Esophagus (tissue), 2 donors: ENCODE data around the gene MCAT. TPM values are rescaled to one million over a fixed set of nuclear protein-coding genes. Genes with fewer than 3 reads are reported as not detected.

Source experiments
- H3K27ac ChIP-seq, 2 donors: one replicate each; pipeline ENCODE4 v1.5.1; 2013; ENCODE audit warnings: low read depth in 2 of 2, mild to moderate bottlenecking in 2 of 2, inconsistent platforms in 1 of 2, low read length in 1 of 2, moderate library complexity in 1 of 2
- H3K27me3 ChIP-seq, 2 donors: one replicate each; pipeline ENCODE4 v1.6.1; 2013; ENCODE audit warnings: low read length in 2 of 2, control low read depth in 1 of 2, mild to moderate bottlenecking in 1 of 2; ENCODE audit not compliant: insufficient read depth in 2 of 2, control insufficient read depth in 1 of 2
- H3K36me3 ChIP-seq, 2 donors: one replicate each; pipeline ENCODE4 v1.6.1; 2013; ENCODE audit warnings: low read length in 1 of 2; ENCODE audit not compliant: control insufficient read depth in 2 of 2, insufficient read depth in 2 of 2
- H3K4me1 ChIP-seq, 2 donors: one replicate each; pipeline ENCODE4 v1.6.1; 2013; ENCODE audit warnings: low read length in 1 of 2; ENCODE audit not compliant: control insufficient read depth in 2 of 2, insufficient read depth in 2 of 2
- H3K4me3 ChIP-seq, 2 donors: one replicate each; pipeline ENCODE4 v1.5.1; 2013; ENCODE audit warnings: low read length in 2 of 2, mild to moderate bottlenecking in 2 of 2, low read depth in 1 of 2, moderate library complexity in 1 of 2
- H3K9me3 ChIP-seq, 2 donors: one replicate each; pipeline ENCODE4 v1.6.1; 2013; ENCODE audit warnings: mild to moderate bottlenecking in 2 of 2, low read depth in 1 of 2, low read length in 1 of 2, moderate library complexity in 1 of 2; ENCODE audit not compliant: control insufficient read depth in 2 of 2, insufficient read depth in 1 of 2
- WGBS, 2 donors: extraction: QIAGEN DNeasy Blood & Tissue Kit; methylation state at CpG; one replicate each; pipeline ENCODE4 v1.1.7; 2013; 5-methylcytosine and 5-hydroxymethylcytosine counted together
- polyA plus RNA-seq, 2 donors: library from polyadenylated mRNA; stranded (reverse); fragments of 200-250 nt; gene quantifications; one replicate each; pipeline ENCODE4 v1.2.3, GENCODE V29; 2013
- donor health status: healthy with polysubstance abuse.
- donor health status: Bipolar disorder and iron deficiency.

The MCAT gene
- polyA plus RNA-seq, 2 donors, result 10.2 to 16.6 TPM

GRCh38 chr22:43101306-43101705 lies 41.9 kb downstream of the MCAT start:
- peaks cover 0 to 5% of the 10 kb centered on the region in 2 donors for H3K4me1 ChIP-seq
- WGBS, 2 donors, result 73 to 79% methylated on average over 7 of the region's 7 CpGs
- peaks cover 6 to 8% of the 10 kb centered on the region in 2 donors for H3K9me3 ChIP-seq
- no peak overlapping the region for H3K27ac ChIP-seq
- H3K4me3 ChIP-seq, result no peak overlapping the region
- no peaks in the 10 kb centered on the region for H3K36me3 ChIP-seq
- no peaks in the 10 kb centered on the region for H3K27me3 ChIP-seq

- Histone ChIP-seq H3K36me3 (no peaks in the 10 kb centered on the region), H3K27me3 (no peaks in the 10 kb centered on the region), H3K9me3 (peaks cover 6 to 10% of the 10 kb centered on the region in 2 donors), H3K4me1 (peaks cover 0 to 5% of the 10 kb centered on the region in 2 donors), H3K4me3 (no peak overlapping the region), H3K27ac (peak overlapping the region in 1 of 2 donors; percentile 24)
- 31 to 47% methylated on average over 5 of the region's 5 CpGs for WGBS, 2 donors
Measured at GRCh38 chr22:43100225-43100624, 43.0 kb downstream of the MCAT start.

GRCh38 chr22:43099095-43099494 lies 44.1 kb downstream of the MCAT start:
- Histone ChIP-seq H3K27me3 (no peaks in the 10 kb centered on the region), H3K36me3 (no peaks in the 10 kb centered on the region), H3K9me3 (peaks cover 6 to 10% of the 10 kb centered on the region in 2 donors), H3K4me3 (no peak overlapping the region), H3K4me1 (peaks cover 2 to 10% of the 10 kb centered on the region in 2 donors), H3K27ac (no peak overlapping the region)
- 56 to 67% methylated on average over 4 of the region's 4 CpGs for WGBS, 2 donors

- peaks cover 6 to 10% of the 10 kb centered on the region in 2 donors for H3K9me3 ChIP-seq
- WGBS, 2 donors, result 37 to 49% methylated on average over 4 of the region's 4 CpGs
Measured at GRCh38 chr22:43098356-43098755, 44.8 kb downstream of the MCAT start.

GRCh38 chr22:43096420-43096819 lies 46.8 kb downstream of the MCAT start:
- Histone ChIP-seq H3K27ac (no peak overlapping the region), H3K36me3 (no peaks in the 10 kb centered on the region), H3K9me3 (peaks cover 6 to 10% of the 10 kb centered on the region in 2 donors), H3K27me3 (no peaks in the 10 kb centered on the region), H3K4me3 (no peak overlapping the region), H3K4me1 (peaks cover 2 to 10% of the 10 kb centered on the region in 2 donors)
- WGBS, 2 donors, result 84 to 89% methylated on average over 8 of the region's 8 CpGs

More at GRCh38 chr22:43098356-43098755, 44.8 kb downstream of the MCAT start:
- H3K27me3 ChIP-seq, result no peaks in the 10 kb centered on the region
- H3K4me3 ChIP-seq, result no peak overlapping the region
- H3K27ac ChIP-seq, result no peak overlapping the region
- H3K36me3 ChIP-seq, result no peaks in the 10 kb centered on the region
- H3K4me1 ChIP-seq, result peaks cover 2 to 10% of the 10 kb centered on the region in 2 donors

GRCh38 chr22:43094551-43094950 lies 48.6 kb downstream of the MCAT start:
- H3K27ac ChIP-seq, result peak overlapping the region in 1 of 2 donors; percentile 5
- peaks cover 2 to 8% of the 10 kb centered on the region in 2 donors for H3K4me1 ChIP-seq
- no peaks in the 10 kb centered on the region for H3K36me3 ChIP-seq
- H3K4me3 ChIP-seq, result no peak overlapping the region
- WGBS, 2 donors, result 43 to 52% methylated on average over 4 of the region's 4 CpGs
- no peaks in the 10 kb centered on the region for H3K27me3 ChIP-seq
- H3K9me3 ChIP-seq, result peaks cover 6 to 10% of the 10 kb centered on the region in 2 donors

GRCh38 chr22:43094085-43094484 lies 49.1 kb downstream of the MCAT start:
- WGBS, 2 donors, result 39 to 49% methylated on average over 7 of the region's 7 CpGs
- Histone ChIP-seq H3K36me3 (no peaks in the 10 kb centered on the region), H3K27ac (peak overlapping the region in 1 of 2 donors; percentile 5)

GRCh38 chr22:43092085-43092484 lies 51.1 kb downstream of the MCAT start:
- Histone ChIP-seq H3K36me3 (no peaks in the 10 kb centered on the region), H3K27me3 (no peaks in the 10 kb centered on the region), H3K4me3 (no peak overlapping the region), H3K9me3 (peaks cover 4 to 8% of the 10 kb centered on the region in 2 donors), H3K27ac (no peak overlapping the region), H3K4me1 (peaks cover 2 to 5% of the 10 kb centered on the region in 2 donors)
- WGBS, 2 donors, result 67 to 75% methylated on average over 9 of the region's 9 CpGs

More at GRCh38 chr22:43094085-43094484, 49.1 kb downstream of the MCAT start:
- Histone ChIP-seq H3K27me3 (no peaks in the 10 kb centered on the region), H3K4me1 (peaks cover 2 to 8% of the 10 kb centered on the region in 2 donors), H3K9me3 (peaks cover 6 to 10% of the 10 kb centered on the region in 2 donors), H3K4me3 (no peak overlapping the region)

GRCh38 chr22:43090130-43090789 lies 52.9 kb downstream of the MCAT start:
- Histone ChIP-seq H3K27me3 (no peaks in the 10 kb centered on the region), H3K9me3 (no peaks in the 10 kb centered on the region), H3K4me3 (no peak overlapping the region), H3K36me3 (no peaks in the 10 kb centered on the region), H3K4me1 (peaks cover 2 to 9% of the 10 kb centered on the region in 2 donors), H3K27ac (peak overlapping the region in 1 of 2 donors; percentile 14)
- WGBS, 2 donors, result 41 to 49% methylated on average over 6 of the region's 6 CpGs
